HL-60 (cell line): Measurements from ENCODE around the gene CD81.

ENCODE experiments used
- GABPA ChIP-seq: IDR thresholded peaks from 2 replicates; pipeline ENCODE4 v1.6.1; 2012; ENCODE audit warnings: low read depth
- POLR2AphosphoS5 ChIP-seq: IDR thresholded peaks from 2 replicates; pipeline ENCODE4 v1.6.1; 2012; ENCODE audit warnings: low read depth
- SPI1 ChIP-seq: IDR thresholded peaks from 2 replicates; pipeline ENCODE4 v1.6.1; 2012; ENCODE audit warnings: low read depth, mild to moderate bottlenecking, borderline replicate concordance
- TF ChIP-seq, protein P1 (sequence below): IDR thresholded peaks from one replicate; pipeline ENCODE4 v1.5.1; 2011; ENCODE audit warnings: low read length, control low read depth, inconsistent platforms; ENCODE audit not compliant: insufficient read depth
- TF ChIP-seq, protein P2 (sequence below): IDR thresholded peaks from 2 replicates; pipeline ENCODE4 v1.6.1; 2012; ENCODE audit warnings: low read depth; ENCODE audit not compliant: insufficient replicate concordance

DNA sequence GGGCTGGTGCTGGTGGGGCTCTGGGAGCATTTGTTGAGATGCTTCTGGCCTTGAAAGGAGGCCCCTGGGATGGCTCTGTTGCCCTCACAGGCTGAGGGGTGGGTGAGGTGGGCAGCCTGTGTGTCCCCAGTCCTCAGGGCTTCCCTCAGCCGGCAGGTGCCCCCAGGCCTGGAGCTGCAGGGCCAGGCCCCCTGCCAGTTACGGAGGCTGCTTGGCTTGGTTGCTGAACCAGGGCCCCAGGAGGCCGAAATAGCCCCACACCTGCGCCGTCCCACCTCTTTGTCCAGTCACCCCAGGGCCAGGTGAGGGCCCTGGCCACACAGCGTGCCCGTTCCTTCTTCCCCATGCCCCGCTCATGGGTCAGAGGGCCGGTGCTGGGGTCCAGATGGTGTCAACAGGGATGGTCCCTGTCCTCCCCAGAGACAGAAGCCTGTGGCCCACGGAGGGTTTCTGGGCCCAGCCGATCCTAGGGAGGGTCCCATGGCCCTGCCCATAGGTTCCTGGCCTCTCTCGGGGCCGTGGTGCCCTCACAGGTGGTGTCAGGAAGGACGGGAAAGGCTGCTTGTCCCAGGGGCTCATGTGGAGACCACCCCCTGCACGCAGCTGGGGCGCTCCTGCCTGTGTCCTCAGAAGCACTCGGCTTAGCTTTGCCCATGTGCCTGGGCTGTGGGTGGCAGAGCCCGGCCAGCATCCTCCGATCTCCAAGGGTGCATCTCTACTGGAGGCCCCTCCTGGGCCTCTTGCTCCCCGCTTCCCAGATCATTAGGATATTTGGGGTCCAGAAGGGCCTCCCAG, 14.3 kb downstream of the CD81 start:
- TF ChIP-seq, protein P1, sequence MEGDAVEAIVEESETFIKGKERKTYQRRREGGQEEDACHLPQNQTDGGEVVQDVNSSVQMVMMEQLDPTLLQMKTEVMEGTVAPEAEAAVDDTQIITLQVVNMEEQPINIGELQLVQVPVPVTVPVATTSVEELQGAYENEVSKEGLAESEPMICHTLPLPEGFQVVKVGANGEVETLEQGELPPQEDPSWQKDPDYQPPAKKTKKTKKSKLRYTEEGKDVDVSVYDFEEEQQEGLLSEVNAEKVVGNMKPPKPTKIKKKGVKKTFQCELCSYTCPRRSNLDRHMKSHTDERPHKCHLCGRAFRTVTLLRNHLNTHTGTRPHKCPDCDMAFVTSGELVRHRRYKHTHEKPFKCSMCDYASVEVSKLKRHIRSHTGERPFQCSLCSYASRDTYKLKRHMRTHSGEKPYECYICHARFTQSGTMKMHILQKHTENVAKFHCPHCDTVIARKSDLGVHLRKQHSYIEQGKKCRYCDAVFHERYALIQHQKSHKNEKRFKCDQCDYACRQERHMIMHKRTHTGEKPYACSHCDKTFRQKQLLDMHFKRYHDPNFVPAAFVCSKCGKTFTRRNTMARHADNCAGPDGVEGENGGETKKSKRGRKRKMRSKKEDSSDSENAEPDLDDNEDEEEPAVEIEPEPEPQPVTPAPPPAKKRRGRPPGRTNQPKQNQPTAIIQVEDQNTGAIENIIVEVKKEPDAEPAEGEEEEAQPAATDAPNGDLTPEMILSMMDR: no peak
- TF ChIP-seq, protein P2, sequence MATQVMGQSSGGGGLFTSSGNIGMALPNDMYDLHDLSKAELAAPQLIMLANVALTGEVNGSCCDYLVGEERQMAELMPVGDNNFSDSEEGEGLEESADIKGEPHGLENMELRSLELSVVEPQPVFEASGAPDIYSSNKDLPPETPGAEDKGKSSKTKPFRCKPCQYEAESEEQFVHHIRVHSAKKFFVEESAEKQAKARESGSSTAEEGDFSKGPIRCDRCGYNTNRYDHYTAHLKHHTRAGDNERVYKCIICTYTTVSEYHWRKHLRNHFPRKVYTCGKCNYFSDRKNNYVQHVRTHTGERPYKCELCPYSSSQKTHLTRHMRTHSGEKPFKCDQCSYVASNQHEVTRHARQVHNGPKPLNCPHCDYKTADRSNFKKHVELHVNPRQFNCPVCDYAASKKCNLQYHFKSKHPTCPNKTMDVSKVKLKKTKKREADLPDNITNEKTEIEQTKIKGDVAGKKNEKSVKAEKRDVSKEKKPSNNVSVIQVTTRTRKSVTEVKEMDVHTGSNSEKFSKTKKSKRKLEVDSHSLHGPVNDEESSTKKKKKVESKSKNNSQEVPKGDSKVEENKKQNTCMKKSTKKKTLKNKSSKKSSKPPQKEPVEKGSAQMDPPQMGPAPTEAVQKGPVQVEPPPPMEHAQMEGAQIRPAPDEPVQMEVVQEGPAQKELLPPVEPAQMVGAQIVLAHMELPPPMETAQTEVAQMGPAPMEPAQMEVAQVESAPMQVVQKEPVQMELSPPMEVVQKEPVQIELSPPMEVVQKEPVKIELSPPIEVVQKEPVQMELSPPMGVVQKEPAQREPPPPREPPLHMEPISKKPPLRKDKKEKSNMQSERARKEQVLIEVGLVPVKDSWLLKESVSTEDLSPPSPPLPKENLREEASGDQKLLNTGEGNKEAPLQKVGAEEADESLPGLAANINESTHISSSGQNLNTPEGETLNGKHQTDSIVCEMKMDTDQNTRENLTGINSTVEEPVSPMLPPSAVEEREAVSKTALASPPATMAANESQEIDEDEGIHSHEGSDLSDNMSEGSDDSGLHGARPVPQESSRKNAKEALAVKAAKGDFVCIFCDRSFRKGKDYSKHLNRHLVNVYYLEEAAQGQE: no peak
- TF ChIP-seq GABPA (no peak), POLR2AphosphoS5 (no peak), SPI1 (no peak)
